H1 (cell line): ENCODE results near the gene CHD8. TPM values are rescaled to one million over a fixed set of nuclear protein-coding genes. Genes with fewer than 3 reads are reported as not detected.

Experiments used
- CTCF ChIA-PET: fragments of 300-600 bp; sonication (Branson Sonifier 250); formaldehyde crosslinking; loops from one replicate; lab custom pipeline; 2021; ENCODE audit not compliant: partially characterized antibody; lab: Charles Lee
- POLR2A ChIA-PET: fragments of 300-600 bp; sonication (Branson Sonifier 250); formaldehyde crosslinking; loops from one replicate; lab custom pipeline; 2021; ENCODE audit warnings: inconsistent platforms; ENCODE audit not compliant: partially characterized antibody; lab: Charles Lee
- DNase-seq, 2 experiments: peaks; one replicate each; pipeline versions ENCODE4 v3.0.0 to v3.0.0-alpha.2; 2010 to 2022; ENCODE audit warnings: low spot score in 2 of 2, low read depth in 1 of 2, mixed read lengths in 1 of 2
- FAIRE-seq: peaks from 2 replicates; lab custom pipeline; 2011; peaks lifted over from hg19 to GRCh38; lab: Jason Lieb, UNC
- H2AFZ ChIP-seq: 2 replicates; pipeline ENCODE4 v1.8.1; 2012; ENCODE audit warnings: low read length, inconsistent platforms
- H2AK5ac ChIP-seq: 2 replicates; pipeline ENCODE4 v1.6.1; 2013; ENCODE audit warnings: low read depth, low read length
- H2BK120ac ChIP-seq: replicated peaks from 2 replicates; pipeline ENCODE3; 2013; ENCODE audit warnings: low read depth, low read length, inconsistent platforms
- H2BK12ac ChIP-seq: 2 replicates; pipeline ENCODE4 v1.6.1; 2013; ENCODE audit warnings: low read depth, low read length
- H2BK15ac ChIP-seq: 2 replicates; pipeline ENCODE4 v1.6.1; 2013; ENCODE audit warnings: low read length
- H2BK20ac ChIP-seq: 2 replicates; pipeline ENCODE4 v1.6.1; 2013; ENCODE audit warnings: low read length
- H2BK5ac ChIP-seq: 2 replicates; pipeline ENCODE4 v1.6.1; 2013; ENCODE audit warnings: low read depth, low read length
- H3K14ac ChIP-seq: 2 replicates; pipeline ENCODE4 v1.6.1; 2013; ENCODE audit warnings: inconsistent platforms; ENCODE audit not compliant: insufficient read length
- H3K18ac ChIP-seq: 2 replicates; pipeline ENCODE4 v1.6.1; 2013; ENCODE audit warnings: low read length; ENCODE audit errors: extremely low read depth
- H3K23ac ChIP-seq: 2 replicates; pipeline ENCODE4 v1.6.1; 2013; ENCODE audit warnings: inconsistent platforms; ENCODE audit not compliant: insufficient read length
- H3K23me2 ChIP-seq: 2 replicates; pipeline ENCODE4 v1.6.1; 2013; ENCODE audit warnings: low read depth, low read length
- H3K27ac ChIP-seq: 2 replicates; pipeline ENCODE4 v1.6.1; 2011; ENCODE audit warnings: low read depth, low read length, inconsistent platforms
- H3K27me3 ChIP-seq, 4 experiments: replicated peaks in 1 of 4; 1 replicate in 1 of 4; 2 replicates in 3 of 4; pipeline versions ENCODE4 v1.6.1 to v1.8.1; 2011 to 2013; ENCODE audit warnings: low read length in 3 of 4, mild to moderate bottlenecking in 3 of 4, inconsistent platforms in 2 of 4, mixed read lengths in 2 of 4, moderate library complexity in 1 of 4; ENCODE audit not compliant: control insufficient read depth in 3 of 4, insufficient read depth in 3 of 4; ENCODE audit errors: extremely low read depth in 1 of 4
- H3K36me3 ChIP-seq, 4 experiments: 2 replicates each; pipeline versions ENCODE4 v1.6.1 to v1.8.1; 2011 to 2013; ENCODE audit warnings: mild to moderate bottlenecking in 4 of 4, low read length in 3 of 4, moderate library complexity in 2 of 4, control low read depth in 1 of 4, inconsistent platforms in 1 of 4; ENCODE audit not compliant: insufficient read depth in 4 of 4, control insufficient read depth in 2 of 4
- H3K4ac ChIP-seq: replicated peaks from 2 replicates; pipeline ENCODE3; 2013; ENCODE audit warnings: low read length, low read depth, mixed read lengths, inconsistent platforms; ENCODE audit not compliant: insufficient read length
- H3K4me1 ChIP-seq, 4 experiments: replicated peaks in 1 of 4; 1 replicate in 1 of 4; 2 replicates in 3 of 4; pipeline versions ENCODE4 v1.6.1 to v1.8.1; 2011 to 2013; ENCODE audit warnings: low read length in 3 of 4, inconsistent platforms in 2 of 4, mixed read lengths in 1 of 4; ENCODE audit not compliant: insufficient read depth in 4 of 4, control insufficient read depth in 3 of 4
- H3K4me2 ChIP-seq, 2 experiments: 2 replicates each; pipeline versions ENCODE4 v1.6.1 to v1.8.1; 2011 to 2013; ENCODE audit warnings: low read depth in 2 of 2, low read length in 2 of 2, control low read depth in 1 of 2, inconsistent platforms in 1 of 2, mild to moderate bottlenecking in 1 of 2; ENCODE audit not compliant: insufficient read depth in 1 of 2
- H3K4me3 ChIP-seq, 4 experiments: fragments of 200-600, 300-600 bp in 1 of 4; sonication (generic), shearing (Covaris generic), sonication (Bioruptor Twin) in 1 of 4; 2 replicates each; pipeline versions ENCODE4 v1.5.1 to v1.8.1; 2011 to 2016; ENCODE audit warnings: low read length in 4 of 4, low read depth in 3 of 4, control low read depth in 2 of 4, inconsistent platforms in 2 of 4, mild to moderate bottlenecking in 2 of 4, mixed read lengths in 1 of 4, moderate library complexity in 1 of 4; ENCODE audit not compliant: insufficient read depth in 2 of 4; ENCODE audit errors: extremely low read depth in 1 of 4
- H3K56ac ChIP-seq: replicated peaks from 2 replicates; pipeline ENCODE3; 2013; ENCODE audit warnings: low read depth, mild to moderate bottlenecking, mixed read lengths, low read length, inconsistent platforms; ENCODE audit not compliant: insufficient read length
- H3K79me1 ChIP-seq: 2 replicates; pipeline ENCODE4 v1.6.1; 2013; ENCODE audit warnings: low read depth, low read length, control low read depth
- H3K79me2 ChIP-seq, 2 experiments: 2 replicates each; pipeline versions ENCODE4 v1.6.1 to v1.8.1; 2012 to 2013; ENCODE audit warnings: low read length in 2 of 2, mild to moderate bottlenecking in 2 of 2, inconsistent platforms in 1 of 2; ENCODE audit not compliant: insufficient read depth in 2 of 2, control insufficient read depth in 1 of 2
- H3K9ac ChIP-seq, 4 experiments: replicated peaks in 1 of 4; 1 replicate in 1 of 4; 2 replicates in 3 of 4; pipeline versions ENCODE4 v1.6.1 to v1.8.1; 2011 to 2013; ENCODE audit warnings: low read depth in 3 of 4, low read length in 3 of 4, control low read depth in 2 of 4, mild to moderate bottlenecking in 2 of 4, moderate library complexity in 2 of 4, inconsistent platforms in 1 of 4; ENCODE audit errors: extremely low read depth in 1 of 4
- H3K9me3 ChIP-seq, 2 experiments: 2 replicates each; pipeline versions ENCODE4 v1.6.1 to v1.8.1; 2012 to 2013; ENCODE audit warnings: mild to moderate bottlenecking in 2 of 2, moderate library complexity in 2 of 2, control low read depth in 1 of 2, inconsistent platforms in 1 of 2, low read depth in 1 of 2, low read length in 1 of 2, mixed read lengths in 1 of 2; ENCODE audit not compliant: insufficient read depth in 2 of 2
- H4K20me1 ChIP-seq, 2 experiments: replicated peaks in 1 of 2; 2 replicates each; pipeline versions ENCODE3 to v1.8.1; 2011 to 2013; ENCODE audit warnings: inconsistent platforms in 2 of 2, low read length in 2 of 2, mild to moderate bottlenecking in 1 of 2; ENCODE audit not compliant: insufficient read depth in 2 of 2, control insufficient read depth in 1 of 2
- H4K5ac ChIP-seq: 2 replicates; pipeline ENCODE4 v1.6.1; 2013; ENCODE audit warnings: low read length, low read depth, mixed read lengths, inconsistent platforms; ENCODE audit not compliant: insufficient read length
- H4K8ac ChIP-seq: 2 replicates; pipeline ENCODE4 v1.8.0; 2013; ENCODE audit warnings: mild to moderate bottlenecking, moderate library complexity, low read length, inconsistent platforms; ENCODE audit not compliant: insufficient read depth; ENCODE audit errors: extremely low read depth
- H4K91ac ChIP-seq: replicated peaks from 2 replicates; pipeline ENCODE3; 2013; ENCODE audit warnings: low read length, mixed read lengths, inconsistent platforms; ENCODE audit not compliant: insufficient read length
- CEBPB ChIP-seq: IDR thresholded peaks from 2 replicates; pipeline ENCODE4 v1.6.1; 2012; ENCODE audit warnings: low read depth, low read length
- GABPA ChIP-seq: IDR thresholded peaks from 2 replicates; pipeline ENCODE4 v1.6.1; 2011; ENCODE audit warnings: mild to moderate bottlenecking, low read length, moderate library complexity, borderline replicate concordance; ENCODE audit not compliant: insufficient read depth
- RBBP5 ChIP-seq: IDR thresholded peaks from 2 replicates; pipeline ENCODE4 v1.7.1; 2012; ENCODE audit warnings: low read depth, mild to moderate bottlenecking, inconsistent platforms, low read length, moderate library complexity, borderline replicate concordance
- RFX5 ChIP-seq: IDR thresholded peaks from 2 replicates; pipeline ENCODE4 v1.6.1; 2011; ENCODE audit warnings: low read depth, low read length, improper control_type of control experiment, borderline replicate concordance
- TEAD4 ChIP-seq: IDR thresholded peaks from 2 replicates; pipeline ENCODE4 v1.6.1; 2012; ENCODE audit warnings: low read depth, low read length, inconsistent platforms, mixed read lengths
- WGBS, 2 experiments: shearing (Covaris generic) in 1 of 2; methylation state at CpG; one replicate each; pipeline versions ENCODE4 v1.1.6 to v1.1.7; 2013 to 2015; ENCODE audit warnings: low lambda C conversion rate in 2 of 2, mixed read lengths in 2 of 2, inconsistent platforms in 1 of 2, low coverage in 1 of 2, missing lambda C conversion rate in 1 of 2; ENCODE audit not compliant: insufficient replicate concordance in 2 of 2, insufficient coverage in 1 of 2, insufficient read length in 1 of 2; ENCODE audit errors: extremely low coverage in 1 of 2, missing lambda C conversion rate in 1 of 2; 5-methylcytosine and 5-hydroxymethylcytosine counted together
- polyA plus RNA-seq, 7 experiments: library from polyadenylated mRNA; depleted of rRNA in 3 of 7; stranded (reverse) in 5 of 7; unstranded in 2 of 7; fragments of >200 nt in 5 of 7; fragments of 200-250 nt in 2 of 7; gene quantifications; 1 replicate in 5 of 7; 2 replicates in 1 of 7; 4 replicates in 1 of 7; pipeline versions ENCODE4 v1.2.1 to v1.2.3, GENCODE V29; 2011 to 2013; ENCODE audit warnings: missing spikeins in 2 of 7, mixed read lengths in 2 of 7
- total RNA-seq: library from RNA; stranded (reverse); fragmentation: NEBNext Ultra II Directional; extraction: Animal tissue kit (Norgen Biotek cat#: 25700); gene quantifications from 2 replicates; pipeline ENCODE4 v1.2.1, GENCODE V29; 2021

CHD8 gene
- total and polyA plus RNA-seq, 2 of the 8 experiments (the other 6 are each of a cell fraction or from before 2014, with no cell fraction given) = 88.3 to 140 TPM

GRCh38 chr14:21356511-21356910 lies 99.4 kb downstream of the CHD8 start:
- Histone ChIP-seq H3K56ac (no peak overlapping the region), H2BK12ac (no peak overlapping the region), H3K23ac (no peak overlapping the region), H2AFZ (no peak overlapping the region), H2BK20ac (no peak overlapping the region), H3K27me3 (no peaks in the 10 kb centered on the region), H2BK5ac (no peak overlapping the region), H3K18ac (no peak overlapping the region), H4K5ac (no peak overlapping the region), H3K4me3 (no peak overlapping the region), H2AK5ac (no peak overlapping the region), H2BK120ac (no peak overlapping the region), H3K79me1 (no peaks in the 10 kb centered on the region), H4K8ac (no peak overlapping the region), H3K4me1 (no peaks in the 10 kb centered on the region), H3K36me3 (peaks cover 62 to 96% (median 90%) of the 10 kb centered on the region in 4 experiments), H3K9me3 (no peaks in the 10 kb centered on the region), H4K20me1 (peaks cover 2 to 3% of the 10 kb centered on the region in 2 experiments), H3K23me2 (no peaks in the 10 kb centered on the region), H3K79me2 (no peaks in the 10 kb centered on the region)
- ChIA-PET POLR2A (interaction anchor here (0.7 to 1.6 kb wide), 2 partner anchors 10 to 28 kb away, joined by 3 to 4 read pairs; partner anchors contain the start of gene SUPT16H), CTCF (interaction anchor here (0.5 to 1.6 kb wide), 3 partner anchors 13 to 558 kb away, joined by 3 read pairs; no protein-coding TSS in a partner anchor)
- 96% methylated on average over 4 of the region's 4 CpGs; no CpG with 5 or more reads in 1 of the 2 experiments for WGBS, 2 experiments
- TF ChIP-seq TEAD4 = no peak
- no peak for TF ChIP-seq RBBP5
- TF ChIP-seq CEBPB = no peak
- no peak for TF ChIP-seq RFX5
- TF ChIP-seq GABPA = no peak
- TF ChIP-seq, all 59 proteins: peak for 0
- H3K4me2 ChIP-seq = no peak overlapping the region
- H3K27ac ChIP-seq = no peak overlapping the region
- no peak for DNase-seq
- no peak overlapping the region for H3K9ac ChIP-seq
- H2BK15ac ChIP-seq = no peak overlapping the region
- H3K14ac ChIP-seq = no peak overlapping the region
- no peak overlapping the region for H3K4ac ChIP-seq
- no peak overlapping the region for H4K91ac ChIP-seq
- no peak for FAIRE-seq
